Astrocyte of the cerebellum (primary cell): Measurements from ENCODE around the gene PAX5.

Source experiments
- DNase-seq: peaks from one replicate; pipeline ENCODE4 v3.0.0-alpha.2; 2011; ENCODE audit warnings: low read depth
- H3K4me3 ChIP-seq: 2 replicates; pipeline ENCODE4 v1.5.1; 2011; ENCODE audit warnings: mild to moderate bottlenecking, low read depth, low read length, moderate library complexity
- in situ Hi-C: cut with HindIII; loops from 2 replicates; pipeline ENCODE4 v1.10.0; 2017; ENCODE audit warnings: low sequenced_read_pairs
- TF ChIP-seq, protein P1 (sequence below): IDR thresholded peaks from 2 replicates; pipeline ENCODE4 v1.5.1; 2012; ENCODE audit warnings: low read length, low read depth, moderate library complexity, mild to moderate bottlenecking; ENCODE audit errors: missing control alignments

PAX5 gene

DNA sequence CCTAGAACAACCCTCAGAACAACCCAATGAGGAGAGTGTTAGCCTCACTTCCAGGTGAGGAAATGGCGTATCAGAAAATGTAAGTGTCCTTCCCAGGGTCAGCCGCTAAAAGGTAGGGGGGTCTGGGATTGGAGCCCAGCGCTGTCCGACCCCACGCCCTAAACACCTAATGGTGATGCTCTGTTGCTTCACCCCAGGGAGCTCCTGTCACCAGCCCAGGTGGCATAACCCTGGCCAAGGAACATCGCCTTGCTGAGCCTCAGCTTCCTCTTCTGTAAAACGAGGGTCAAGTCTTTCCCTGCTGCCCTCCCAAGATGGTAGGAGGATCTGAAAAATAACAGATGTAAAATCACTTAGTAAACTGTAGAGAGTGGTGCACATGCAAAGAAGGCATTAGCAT lies 132.5 kb downstream of the PAX5 start:
- DNase-seq = no peak
- in situ Hi-C loops = no loop called here
- H3K4me3 ChIP-seq = no peak overlapping the region
- TF ChIP-seq, protein P1, sequence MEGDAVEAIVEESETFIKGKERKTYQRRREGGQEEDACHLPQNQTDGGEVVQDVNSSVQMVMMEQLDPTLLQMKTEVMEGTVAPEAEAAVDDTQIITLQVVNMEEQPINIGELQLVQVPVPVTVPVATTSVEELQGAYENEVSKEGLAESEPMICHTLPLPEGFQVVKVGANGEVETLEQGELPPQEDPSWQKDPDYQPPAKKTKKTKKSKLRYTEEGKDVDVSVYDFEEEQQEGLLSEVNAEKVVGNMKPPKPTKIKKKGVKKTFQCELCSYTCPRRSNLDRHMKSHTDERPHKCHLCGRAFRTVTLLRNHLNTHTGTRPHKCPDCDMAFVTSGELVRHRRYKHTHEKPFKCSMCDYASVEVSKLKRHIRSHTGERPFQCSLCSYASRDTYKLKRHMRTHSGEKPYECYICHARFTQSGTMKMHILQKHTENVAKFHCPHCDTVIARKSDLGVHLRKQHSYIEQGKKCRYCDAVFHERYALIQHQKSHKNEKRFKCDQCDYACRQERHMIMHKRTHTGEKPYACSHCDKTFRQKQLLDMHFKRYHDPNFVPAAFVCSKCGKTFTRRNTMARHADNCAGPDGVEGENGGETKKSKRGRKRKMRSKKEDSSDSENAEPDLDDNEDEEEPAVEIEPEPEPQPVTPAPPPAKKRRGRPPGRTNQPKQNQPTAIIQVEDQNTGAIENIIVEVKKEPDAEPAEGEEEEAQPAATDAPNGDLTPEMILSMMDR = no peak

DNA sequence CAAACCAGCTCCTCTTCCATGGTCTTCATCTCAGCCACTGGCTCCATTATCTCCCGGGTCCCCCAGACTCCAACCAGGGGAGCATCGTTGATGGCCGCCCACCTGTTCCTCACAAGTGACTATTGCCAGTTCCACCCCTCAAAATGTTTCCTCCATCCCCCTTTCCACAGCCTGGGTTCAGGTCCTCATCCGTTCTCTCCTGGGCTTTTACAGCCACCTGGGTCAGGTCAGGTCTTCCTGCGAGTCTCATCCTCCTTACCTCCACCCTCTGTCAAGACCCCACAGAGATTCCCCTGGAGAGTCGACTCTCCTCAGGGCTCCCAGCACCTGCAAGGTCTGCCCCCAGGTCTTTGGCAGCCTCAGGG lies 133.2 kb downstream of the PAX5 start:
- no peak overlapping the region for H3K4me3 ChIP-seq
- TF ChIP-seq, protein P1 = no peak
- no peak for DNase-seq
- in situ Hi-C loops = no loop called here

DNA sequence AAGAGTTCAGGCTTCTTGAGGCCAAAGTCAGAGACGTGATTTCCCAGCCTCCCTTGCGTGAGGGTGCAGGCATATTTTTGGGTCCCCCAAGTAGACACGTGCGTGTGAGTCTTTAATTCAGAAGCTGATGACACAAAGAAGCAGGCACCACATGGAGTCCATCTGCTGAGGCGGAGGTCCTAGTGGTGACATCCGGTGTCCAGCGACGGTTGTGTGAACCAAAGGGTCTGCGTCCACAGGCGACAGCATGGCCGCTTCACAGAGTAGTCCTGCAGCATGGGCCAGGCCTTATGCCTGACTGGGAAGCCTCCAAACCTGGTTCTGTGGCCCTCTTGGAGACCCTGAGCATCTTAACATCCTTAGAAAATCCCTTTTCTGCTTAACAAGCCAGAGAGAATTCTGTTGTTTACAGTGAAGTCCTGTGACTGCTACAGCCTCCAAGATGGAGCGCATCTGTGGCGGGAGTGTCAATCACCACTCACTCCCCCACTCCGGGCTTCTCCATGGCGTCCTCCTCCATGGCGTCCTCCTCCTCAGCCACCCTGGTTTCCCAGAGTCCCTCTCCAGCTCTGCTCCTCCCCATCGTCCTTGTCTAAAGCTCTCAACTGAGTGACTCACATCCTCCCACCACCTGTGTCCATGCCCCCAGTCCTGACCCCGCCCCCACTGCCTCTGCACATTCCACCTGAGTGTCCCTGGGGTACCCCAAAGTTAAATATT lies 133.8 kb downstream of the PAX5 start:
- no peak for DNase-seq
- in situ Hi-C loops = no loop called here
- H3K4me3 ChIP-seq = no peak overlapping the region
- TF ChIP-seq, protein P1 = no peak

DNA sequence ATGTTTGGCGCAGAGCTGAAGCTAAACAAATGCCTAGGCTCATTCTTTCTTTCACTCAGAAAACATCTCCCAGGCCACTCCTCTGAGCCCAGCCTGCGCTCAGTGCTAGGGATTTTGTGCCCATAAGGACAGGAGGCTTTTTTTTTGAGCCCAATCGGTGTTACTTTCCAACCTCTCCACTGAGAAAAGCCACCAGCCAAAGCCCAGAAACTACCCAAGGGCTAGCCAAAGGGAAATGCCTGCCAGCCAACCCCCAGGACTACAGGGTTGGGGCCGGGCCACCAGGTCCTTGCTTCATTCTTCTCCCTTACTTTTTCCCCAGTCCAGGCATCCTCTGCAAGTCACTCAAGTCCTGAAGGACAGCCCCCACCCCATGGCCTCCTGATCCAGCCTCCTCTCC lies 134.7 kb downstream of the PAX5 start:
- no peak for DNase-seq
- TF ChIP-seq, protein P1 = no peak
- in situ Hi-C loops = no loop called here
- no peak overlapping the region for H3K4me3 ChIP-seq

DNA sequence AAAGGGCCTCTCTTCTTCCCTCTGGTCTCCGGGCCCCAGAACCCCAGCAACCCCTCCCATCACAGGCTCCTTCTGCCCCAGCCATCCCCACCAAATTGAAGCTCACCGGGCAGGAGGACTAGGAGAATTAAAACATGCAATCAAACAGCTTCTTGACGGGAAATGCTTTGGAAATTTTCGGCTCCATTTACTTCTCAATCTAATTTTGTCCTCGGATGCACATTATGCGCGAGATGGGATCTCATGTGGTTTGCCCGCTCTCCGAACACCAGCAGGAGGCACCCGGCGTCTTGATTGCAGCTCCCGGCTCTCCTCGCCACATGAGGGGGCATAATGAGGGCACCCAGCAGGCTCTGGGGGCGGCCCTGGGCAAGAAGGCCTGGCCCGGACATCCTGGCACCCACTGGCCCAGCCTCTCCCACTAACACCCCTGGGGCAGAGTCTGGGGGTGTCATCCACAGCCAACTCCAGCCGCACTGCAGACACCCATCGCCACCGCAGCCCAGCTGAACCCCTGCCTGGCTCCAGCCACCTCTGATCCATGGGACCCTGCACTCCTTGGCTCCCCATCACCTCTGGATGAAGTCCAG lies 135.5 kb downstream of the PAX5 start:
- DNase-seq = no peak
- in situ Hi-C loops = no loop called here
- H3K4me3 ChIP-seq = no peak overlapping the region
- TF ChIP-seq, protein P1 = no peak

DNA sequence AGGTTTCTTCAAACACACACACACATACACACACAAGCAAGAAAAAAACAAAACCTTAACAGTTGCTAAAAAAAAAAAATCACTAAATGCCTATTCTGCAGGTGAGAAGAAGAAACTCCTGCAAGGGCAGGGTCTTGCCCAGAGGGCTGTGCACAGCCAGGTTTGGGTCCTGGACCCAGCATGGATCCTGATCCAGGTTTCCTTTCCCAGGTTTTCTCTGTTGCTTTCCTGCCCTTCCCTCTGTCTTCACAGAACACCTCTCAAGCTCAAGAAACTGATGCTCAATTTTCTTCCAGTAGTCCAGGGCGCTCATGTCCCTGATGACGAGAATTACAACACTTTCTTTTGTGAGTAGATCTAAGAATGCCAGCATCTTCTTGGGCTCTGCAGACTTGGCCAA lies 136.6 kb downstream of the PAX5 start:
- TF ChIP-seq, protein P1 = no peak
- H3K4me3 ChIP-seq = no peak overlapping the region
- no peak for DNase-seq
- in situ Hi-C loops = no loop called here

DNA sequence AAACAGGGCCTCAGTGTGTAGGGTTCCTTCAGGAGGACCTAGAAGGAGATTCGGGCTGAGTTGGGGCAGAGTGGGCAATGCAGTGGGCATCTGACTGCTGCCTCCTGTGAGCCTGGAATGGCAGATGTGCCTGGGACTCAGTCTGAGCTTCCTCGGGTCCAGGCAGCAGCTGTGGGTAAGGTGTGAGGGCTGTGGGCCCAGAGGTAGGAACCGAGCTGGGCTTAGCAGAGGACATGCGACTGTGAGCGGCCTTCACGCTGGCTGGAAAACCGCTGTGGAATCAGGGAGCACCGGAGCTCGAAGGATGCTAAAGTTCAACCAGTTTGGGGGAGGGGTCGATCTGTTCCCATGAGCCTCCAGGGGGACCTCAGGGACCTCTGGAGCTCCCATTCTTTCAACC lies 137.0 kb downstream of the PAX5 start:
- DNase-seq = no peak
- TF ChIP-seq, protein P1 = no peak
- in situ Hi-C loops = no loop called here
- H3K4me3 ChIP-seq = no peak overlapping the region
